ENCODE data around the gene GNAI2. TPM values are rescaled to one million over a fixed set of nuclear protein-coding genes. Genes with fewer than 3 reads are reported as not detected.

Gene GNAI2
- total RNA-seq, 6 experiments from 2014 or later: 532 to 617 (median 582) TPM

GRCh38 chr3:50217681-50218080 is 18.3 kb upstream of the GNAI2 start:
- Mint-ChIP-seq H3K4me1 (ENCODE audit: low read depth) (no peaks in the 10 kb centered on the region), H3K36me3 (ENCODE audit: low read depth) (no peaks in the 10 kb centered on the region), H3K27ac (no peak overlapping the region), H3K9me3 (no peaks in the 10 kb centered on the region), H3K4me3 (no peak overlapping the region), H3K27me3 (ENCODE audit: insufficient read depth) (peaks cover 19% of the 10 kb centered on the region)
- TF ChIP-seq CTCF (IDR thresholded peaks at IDR 0.05): no peak
- DNase-seq: no peak

GRCh38 chr3:50218448-50218847 is 17.6 kb upstream of the GNAI2 start:
- H3K4me1 Mint-ChIP-seq (ENCODE audit: low read depth): no peaks in the 10 kb centered on the region
- no peak for DNase-seq
- no peak overlapping the region for H3K27ac Mint-ChIP-seq
- no peaks in the 10 kb centered on the region for H3K36me3 Mint-ChIP-seq (ENCODE audit: low read depth)
- H3K27me3 Mint-ChIP-seq (ENCODE audit: insufficient read depth): peaks cover 19% of the 10 kb centered on the region
- no peaks in the 10 kb centered on the region for H3K9me3 Mint-ChIP-seq
- H3K4me3 Mint-ChIP-seq: no peak overlapping the region
- no peak for TF ChIP-seq CTCF (IDR thresholded peaks at IDR 0.05)

DNA sequence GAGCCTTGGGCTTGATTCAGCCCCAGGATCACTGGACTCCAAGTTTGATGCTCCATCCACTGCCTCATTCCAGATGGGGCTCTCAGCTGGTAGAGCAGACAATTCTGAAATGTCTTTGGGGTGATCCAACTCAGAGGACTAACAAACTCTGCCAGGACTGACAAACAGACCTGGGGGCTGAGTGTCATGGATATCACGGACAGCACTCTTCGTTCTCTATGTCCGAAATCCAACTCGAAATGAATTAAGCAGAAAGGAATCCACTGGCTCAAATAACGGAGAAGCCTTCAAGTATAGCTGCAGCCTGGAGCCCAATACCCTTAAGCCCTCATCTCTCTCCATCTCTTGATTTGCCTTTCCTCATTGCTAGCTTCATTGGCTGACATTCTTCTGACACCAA is 16.7 kb upstream of the GNAI2 start:
- no peak for DNase-seq
- peaks cover 19% of the 10 kb centered on the region for H3K27me3 Mint-ChIP-seq (ENCODE audit: insufficient read depth)

DNA sequence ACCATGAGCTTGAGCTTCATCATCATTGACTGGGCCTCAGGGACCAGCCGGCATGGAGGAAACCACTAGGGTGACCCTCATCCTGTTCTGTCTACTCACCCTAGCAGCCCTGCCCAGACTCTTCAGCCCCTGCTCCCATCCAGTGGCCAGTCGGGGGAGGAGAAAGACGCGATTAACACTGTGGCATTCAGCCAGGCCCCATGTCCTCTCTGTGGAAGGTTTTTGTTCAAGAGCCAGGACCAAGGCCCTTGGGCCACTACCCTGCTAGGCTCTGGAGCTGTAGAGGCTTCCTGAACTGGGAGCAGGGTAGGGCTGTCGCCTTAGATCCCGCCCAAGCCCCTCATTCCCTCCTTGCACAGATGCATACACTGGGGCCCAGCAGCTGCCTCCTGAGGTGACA is 15.9 kb upstream of the GNAI2 start:
- H3K36me3 Mint-ChIP-seq (ENCODE audit: low read depth): no peaks in the 10 kb centered on the region
- H3K4me1 Mint-ChIP-seq (ENCODE audit: low read depth): no peaks in the 10 kb centered on the region
- TF ChIP-seq CTCF (IDR thresholded peaks at IDR 0.05): no peak
- H3K27me3 Mint-ChIP-seq (ENCODE audit: insufficient read depth): peaks cover 19% of the 10 kb centered on the region
- no peak for DNase-seq
- H3K27ac Mint-ChIP-seq: no peak overlapping the region
- no peaks in the 10 kb centered on the region for H3K9me3 Mint-ChIP-seq
- no peak overlapping the region for H3K4me3 Mint-ChIP-seq

More for the DNA sequence above, 16.7 kb upstream of the GNAI2 start:
- no peaks in the 10 kb centered on the region for H3K9me3 Mint-ChIP-seq
- no peaks in the 10 kb centered on the region for H3K4me1 Mint-ChIP-seq (ENCODE audit: low read depth)
- no peak overlapping the region for H3K4me3 Mint-ChIP-seq
- H3K36me3 Mint-ChIP-seq (ENCODE audit: low read depth): no peaks in the 10 kb centered on the region
- no peak for TF ChIP-seq CTCF (IDR thresholded peaks at IDR 0.05)
- no peak overlapping the region for H3K27ac Mint-ChIP-seq

- Mint-ChIP-seq H3K27me3 (ENCODE audit: insufficient read depth) (peaks cover 17% of the 10 kb centered on the region), H3K9me3 (no peaks in the 10 kb centered on the region), H3K4me1 (ENCODE audit: low read depth) (peaks cover 4% of the 10 kb centered on the region), H3K4me3 (no peak overlapping the region), H3K27ac (no peak overlapping the region), H3K36me3 (ENCODE audit: low read depth) (no peaks in the 10 kb centered on the region)
- no peak for TF ChIP-seq CTCF (IDR thresholded peaks at IDR 0.05)
- no peak for DNase-seq
Measured at GRCh38 chr3:50221051-50221410, 15.0 kb upstream of the GNAI2 start.
